ENCODE measurements around the gene ATR. TPM values are rescaled to one million over a fixed set of nuclear protein-coding genes. Genes with fewer than 3 reads are reported as not detected.

The ATR gene
- polyA plus RNA-seq (2011; rRNA removed) = 28.6 and 36.2 TPM in 2 replicates
- 4.8 and 5.3 TPM in 2 replicates for polyA plus RNA-seq (2012; cell fraction: cytosol; rRNA removed)
- 11.1 and 16.7 TPM in 2 replicates for polyA plus RNA-seq (2012; cell fraction: nucleus; rRNA removed)
- polyA plus RNA-seq (2017; fragmentation: RNase III; extraction: RNeasy Plus Mini Kit Qiagen cat#74134 plus additional on column Dnase treatment) = 13.7 to 15.1 TPM (median 13.9 TPM) in 3 replicates
- polyA minus RNA-seq (2011; rRNA and poly(A)+ RNA removed) = 24.4 and 26.7 TPM in 2 replicates

DNA sequence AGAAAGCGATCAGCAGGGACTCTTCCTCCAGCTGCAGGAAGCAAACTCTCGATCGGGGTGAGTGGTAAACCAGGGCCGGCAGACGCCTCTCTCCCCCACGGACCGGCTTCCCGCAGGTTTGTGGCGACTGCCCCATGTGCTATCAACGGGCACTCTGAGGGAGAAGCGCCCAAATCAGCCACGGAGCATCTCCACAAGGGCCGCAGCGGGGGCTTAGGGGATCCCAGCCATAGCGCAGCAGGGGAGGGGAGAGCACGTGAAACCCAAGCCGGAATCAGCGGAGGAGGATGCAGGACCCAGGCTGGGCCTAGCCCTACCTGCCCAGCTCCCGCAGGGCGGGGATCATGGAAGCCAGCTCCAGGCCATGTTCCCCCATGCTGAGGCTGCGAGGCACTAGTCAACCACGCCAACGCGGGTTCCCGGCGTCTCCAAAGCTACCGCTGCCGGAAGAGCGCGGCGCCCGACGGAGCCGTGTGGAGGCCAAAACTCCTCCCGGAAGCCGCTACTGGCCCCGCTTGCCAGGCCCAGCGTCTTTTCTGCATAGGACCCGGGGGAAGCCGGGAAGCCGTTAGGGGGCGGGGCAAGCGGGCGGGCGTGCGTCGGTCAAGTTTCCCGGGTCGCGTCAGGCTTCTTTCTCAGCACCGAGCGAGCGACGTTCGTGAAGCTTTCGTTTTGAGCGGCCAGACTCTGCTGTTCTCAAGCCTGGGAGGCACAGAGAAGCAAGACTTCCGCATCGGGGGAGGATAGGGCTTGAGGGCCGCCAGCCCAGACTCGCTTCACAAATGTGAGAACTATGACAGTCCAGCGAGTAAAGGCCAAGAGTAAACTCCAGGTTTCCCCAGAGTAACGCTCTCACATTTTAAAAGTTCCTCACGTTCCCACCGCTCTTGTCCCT, at the start of gene ATR:
ATR (minus strand) TSS at position 405 of the 895 bp plus-strand sequence; CDS start at position 376, 29 bp downstream.
- Histone ChIP-seq H3K9me3 (no peaks in the 10 kb centered on the region), H3K4me1 (peaks cover 20% of the 10 kb centered on the region; the same call in 2 of the 3 replicates), H3K4me3 (peak within 1 kb of the TSS; percentile 92), H3K27ac (peak within 1 kb of the TSS; percentile 90 to 92), H3K4me2 (peak within 1 kb of the TSS; percentile 83)
- DNase-seq (ENCODE audit: low read depth in 1 of 2, low spot score in 1 of 2) (peak; percentile 94 to 95), FAIRE-seq (no peak), ATAC-seq (peak; percentile 98)
- under 1% methylated on average over 29 of the region's 65 CpGs for WGBS (ENCODE audit: missing lambda C conversion rate)
- POLR2A ChIA-PET = interaction anchor here (0.5 to 2.6 kb wide), 10 partner anchors 9 to 1393 kb away, joined by 3 to 20 read pairs (median 3); partner anchors contain the start of genes DIPK2A, PLS1, TRPC1 and U2SURP
- TF ChIP-seq KDM5A (IDR thresholded peaks at IDR 0.05) (peak; percentile 58; the same call in 1 of the 2 replicates), MAX (IDR thresholded peaks at IDR 0.05) (peak; percentile 99), TFCP2L1 (CRISPR knock-in tag; IDR thresholded peaks at IDR 0.05) (peak; percentile 63; the same call in 1 of the 2 replicates), ESRRA (IDR thresholded peaks at IDR 0.05; ENCODE audit: borderline replicate concordance, low read length) (no peak), FOSL2 (IDR thresholded peaks at IDR 0.05) (no peak), FOSL2 (CRISPR knock-in tag; IDR thresholded peaks at IDR 0.05) (peak; percentile 12; the same call in 1 of the 2 replicates), MAZ (IDR thresholded peaks at IDR 0.05; ENCODE audit: borderline replicate concordance, low read depth, low read length) (0 out of 2 replicates have a peak, but pooled peaks have one; percentile 3), EP300 (IDR thresholded peaks at IDR 0.05) (peak in 1 of 2 experiments; percentile 19; a peak in 1 of 5 replicates), POLR2A (IDR thresholded peaks at IDR 0.05; ENCODE audit: low read length) (peak; percentile 81), NFE2L2 (conservative IDR thresholded peaks at IDR 0.05; ENCODE audit: low read length) (no peak), SMC3 (IDR thresholded peaks at IDR 0.05) (peak; percentile 36; the same call in 2 of the 3 replicates), PBX3 (IDR thresholded peaks at IDR 0.05) (peak; percentile 75; the same call in 1 of the 2 replicates), HDAC2 (IDR thresholded peaks at IDR 0.05) (0 out of 2 replicates have a peak, but pooled peaks have one; percentile 26), RCOR1 (IDR thresholded peaks at IDR 0.05; ENCODE audit: low read depth, low read length) (no peak), JUN (IDR thresholded peaks at IDR 0.05) (peak; percentile 85 to 97), PHF8 (IDR thresholded peaks at IDR 0.05; ENCODE audit: borderline replicate concordance, low read depth) (peak; percentile 83; the same call in 1 of the 2 replicates), POLR2AphosphoS2 (conservative IDR thresholded peaks at IDR 0.05; ENCODE audit: low read length) (no peak), MYC (IDR thresholded peaks at IDR 0.05; ENCODE audit: borderline replicate concordance, low read length) (peak; percentile 41; the same call in 1 of the 2 replicates), GATA3 (IDR thresholded peaks at IDR 0.05; ENCODE audit: borderline replicate concordance) (peak; percentile 44; the same call in 1 of the 2 replicates)
- TF ChIP-seq, protein P1, sequence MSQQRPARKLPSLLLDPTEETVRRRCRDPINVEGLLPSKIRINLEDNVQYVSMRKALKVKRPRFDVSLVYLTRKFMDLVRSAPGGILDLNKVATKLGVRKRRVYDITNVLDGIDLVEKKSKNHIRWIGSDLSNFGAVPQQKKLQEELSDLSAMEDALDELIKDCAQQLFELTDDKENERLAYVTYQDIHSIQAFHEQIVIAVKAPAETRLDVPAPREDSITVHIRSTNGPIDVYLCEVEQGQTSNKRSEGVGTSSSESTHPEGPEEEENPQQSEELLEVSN (IDR thresholded peaks at IDR 0.05; ENCODE audit: borderline replicate concordance, low read depth) = peak; percentile 94
- TF ChIP-seq, protein P2, sequence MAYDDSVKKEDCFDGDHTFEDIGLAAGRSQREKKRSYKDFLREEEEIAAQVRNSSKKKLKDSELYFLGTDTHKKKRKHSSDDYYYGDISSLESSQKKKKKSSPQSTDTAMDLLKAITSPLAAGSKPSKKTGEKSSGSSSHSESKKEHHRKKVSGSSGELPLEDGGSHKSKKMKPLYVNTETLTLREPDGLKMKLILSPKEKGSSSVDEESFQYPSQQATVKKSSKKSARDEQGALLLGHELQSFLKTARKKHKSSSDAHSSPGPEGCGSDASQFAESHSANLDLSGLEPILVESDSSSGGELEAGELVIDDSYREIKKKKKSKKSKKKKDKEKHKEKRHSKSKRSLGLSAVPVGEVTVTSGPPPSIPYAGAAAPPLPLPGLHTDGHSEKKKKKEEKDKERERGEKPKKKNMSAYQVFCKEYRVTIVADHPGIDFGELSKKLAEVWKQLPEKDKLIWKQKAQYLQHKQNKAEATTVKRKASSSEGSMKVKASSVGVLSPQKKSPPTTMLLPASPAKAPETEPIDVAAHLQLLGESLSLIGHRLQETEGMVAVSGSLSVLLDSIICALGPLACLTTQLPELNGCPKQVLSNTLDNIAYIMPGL (CRISPR knock-in tag; IDR thresholded peaks at IDR 0.05; ENCODE audit: borderline replicate concordance) = peak; percentile 24; the same call in 1 of the 2 replicates
- TF ChIP-seq, protein P3, sequence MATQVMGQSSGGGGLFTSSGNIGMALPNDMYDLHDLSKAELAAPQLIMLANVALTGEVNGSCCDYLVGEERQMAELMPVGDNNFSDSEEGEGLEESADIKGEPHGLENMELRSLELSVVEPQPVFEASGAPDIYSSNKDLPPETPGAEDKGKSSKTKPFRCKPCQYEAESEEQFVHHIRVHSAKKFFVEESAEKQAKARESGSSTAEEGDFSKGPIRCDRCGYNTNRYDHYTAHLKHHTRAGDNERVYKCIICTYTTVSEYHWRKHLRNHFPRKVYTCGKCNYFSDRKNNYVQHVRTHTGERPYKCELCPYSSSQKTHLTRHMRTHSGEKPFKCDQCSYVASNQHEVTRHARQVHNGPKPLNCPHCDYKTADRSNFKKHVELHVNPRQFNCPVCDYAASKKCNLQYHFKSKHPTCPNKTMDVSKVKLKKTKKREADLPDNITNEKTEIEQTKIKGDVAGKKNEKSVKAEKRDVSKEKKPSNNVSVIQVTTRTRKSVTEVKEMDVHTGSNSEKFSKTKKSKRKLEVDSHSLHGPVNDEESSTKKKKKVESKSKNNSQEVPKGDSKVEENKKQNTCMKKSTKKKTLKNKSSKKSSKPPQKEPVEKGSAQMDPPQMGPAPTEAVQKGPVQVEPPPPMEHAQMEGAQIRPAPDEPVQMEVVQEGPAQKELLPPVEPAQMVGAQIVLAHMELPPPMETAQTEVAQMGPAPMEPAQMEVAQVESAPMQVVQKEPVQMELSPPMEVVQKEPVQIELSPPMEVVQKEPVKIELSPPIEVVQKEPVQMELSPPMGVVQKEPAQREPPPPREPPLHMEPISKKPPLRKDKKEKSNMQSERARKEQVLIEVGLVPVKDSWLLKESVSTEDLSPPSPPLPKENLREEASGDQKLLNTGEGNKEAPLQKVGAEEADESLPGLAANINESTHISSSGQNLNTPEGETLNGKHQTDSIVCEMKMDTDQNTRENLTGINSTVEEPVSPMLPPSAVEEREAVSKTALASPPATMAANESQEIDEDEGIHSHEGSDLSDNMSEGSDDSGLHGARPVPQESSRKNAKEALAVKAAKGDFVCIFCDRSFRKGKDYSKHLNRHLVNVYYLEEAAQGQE (IDR thresholded peaks at IDR 0.05) = 0 out of 2 replicates have a peak, but pooled peaks have one; percentile 16
- CTCF ChIA-PET = interaction anchor here (0.9 kb wide), 1 partner anchor 9 kb away, joined by 3 read pairs; no protein-coding TSS in a partner anchor
